Kidney tubule cell (primary cell): ENCODE measurements around the gene CAPG.
"Not testable (repeated sequence)": the region's sequence is repeated elsewhere in the genome, so short reads cannot be mapped to it uniquely, and the experiment has no call there.

ENCODE experiments used
- DNase-seq: peaks from one replicate; pipeline ENCODE4 v3.0.0-alpha.2; 2018; ENCODE audit warnings: low spot score

Gene CAPG

GRCh38 chr2:85396531-85397470 is 13.4 kb downstream of the CAPG start:
- DNase-seq, result no peak

- no peak for DNase-seq
These were observed 14.2 kb downstream of the CAPG start for GRCh38 chr2:85395912-85396475.

- DNase-seq, result no peak
These were observed 15.2 kb downstream of the CAPG start for GRCh38 chr2:85394976-85395375.

- no peak for DNase-seq
These were observed 15.9 kb downstream of the CAPG start for GRCh38 chr2:85394261-85394681.

- DNase-seq, result peak; percentile 46
These were observed 16.3 kb downstream of the CAPG start for GRCh38 chr2:85393836-85394235.

GRCh38 chr2:85390941-85391669 is 19.1 kb downstream of the CAPG start:
- DNase-seq, result peak; percentile 23

GRCh38 chr2:85388878-85389538 is 21.2 kb downstream of the CAPG start:
- DNase-seq, result no peak

- no peak for DNase-seq
These were observed 22.4 kb downstream of the CAPG start for GRCh38 chr2:85387754-85388153.

- no peak for DNase-seq
These were observed 24.4 kb downstream of the CAPG start for GRCh38 chr2:85385746-85386145.

- no peak for DNase-seq
These were observed 26.3 kb downstream of the CAPG start for GRCh38 chr2:85383850-85384249.

GRCh38 chr2:85383151-85383550 is 27.0 kb downstream of the CAPG start:
- peak; percentile 66 for DNase-seq

GRCh38 chr2:85380048-85380447 is 30.1 kb downstream of the CAPG start:
- DNase-seq, result no peak

- DNase-seq, result no peak
These were observed 31.9 kb downstream of the CAPG start for GRCh38 chr2:85378257-85378656.

GRCh38 chr2:85377083-85377482 is 33.1 kb downstream of the CAPG start:
- no peak for DNase-seq

GRCh38 chr2:85376291-85377065 is 33.7 kb downstream of the CAPG start:
- DNase-seq, result no peak

- no peak for DNase-seq
These were observed 39.1 kb downstream of the CAPG start for GRCh38 chr2:85371045-85371444.

GRCh38 chr2:85369500-85369899 is 40.7 kb downstream of the CAPG start:
- no peak for DNase-seq

GRCh38 chr2:85368921-85369320 is 41.2 kb downstream of the CAPG start:
- DNase-seq, result no peak

- no peak for DNase-seq
These were observed 43.0 kb downstream of the CAPG start for GRCh38 chr2:85367180-85367579.

GRCh38 chr2:85362653-85363387 is 47.3 kb downstream of the CAPG start:
- not testable (repeated sequence) for DNase-seq

- DNase-seq, result no peak
These were observed 52.4 kb downstream of the CAPG start for GRCh38 chr2:85357736-85358135.
